SK-N-SH (cell line): ENCODE data around the gene CCDC40.

Experiments used
- EZH2phosphoT487 ChIP-seq: fragments of 200-600 bp; sonication (generic); IDR thresholded peaks from 2 replicates; pipeline ENCODE4 v1.6.1; 2017; ENCODE audit warnings: low read depth, mixed run types, mild to moderate bottlenecking, antibody characterized with exemption, moderate library complexity, borderline replicate concordance
- GABPA ChIP-seq: IDR thresholded peaks from 2 replicates; pipeline ENCODE4 v1.4.0; 2012; ENCODE audit warnings: low read depth, mild to moderate bottlenecking
- POLR2AphosphoS5 ChIP-seq: IDR thresholded peaks from 2 replicates; pipeline ENCODE4 v1.6.1; 2012; ENCODE audit warnings: low read depth, low read length
- SMC3 ChIP-seq: IDR thresholded peaks from 2 replicates; pipeline ENCODE4 v1.6.1; 2012; ENCODE audit warnings: low read depth, low read length, improper control_type of control experiment
- YY1 ChIP-seq: IDR thresholded peaks from 2 replicates; pipeline ENCODE4 v1.4.0; 2012; ENCODE audit warnings: low read depth, mild to moderate bottlenecking
- ZBTB33 ChIP-seq: IDR thresholded peaks from 2 replicates; pipeline ENCODE4 v1.4.0; 2012; ENCODE audit warnings: low read depth, borderline replicate concordance
- TF ChIP-seq, protein P1 (sequence below): fragments of 200-600 bp; sonication (generic); IDR thresholded peaks from 2 replicates; pipeline ENCODE4 v1.6.1; 2017; ENCODE audit warnings: antibody characterized with exemption, mild to moderate bottlenecking, moderate library complexity
- TF ChIP-seq, protein P2 (sequence below): fragments of 150-350 bp; IDR thresholded peaks from 2 replicates; pipeline ENCODE4 v1.6.1; 2016; ENCODE audit warnings: mild to moderate bottlenecking, low read depth, low read length

GRCh38 chr17:79995696-79996095 lies 40.7 kb upstream of the CCDC40 start:
- TF ChIP-seq SMC3 (no peak), POLR2AphosphoS5 (no peak), GABPA (no peak), YY1 (no peak), EZH2phosphoT487 (no peak), ZBTB33 (no peak)
- TF ChIP-seq, protein P1, sequence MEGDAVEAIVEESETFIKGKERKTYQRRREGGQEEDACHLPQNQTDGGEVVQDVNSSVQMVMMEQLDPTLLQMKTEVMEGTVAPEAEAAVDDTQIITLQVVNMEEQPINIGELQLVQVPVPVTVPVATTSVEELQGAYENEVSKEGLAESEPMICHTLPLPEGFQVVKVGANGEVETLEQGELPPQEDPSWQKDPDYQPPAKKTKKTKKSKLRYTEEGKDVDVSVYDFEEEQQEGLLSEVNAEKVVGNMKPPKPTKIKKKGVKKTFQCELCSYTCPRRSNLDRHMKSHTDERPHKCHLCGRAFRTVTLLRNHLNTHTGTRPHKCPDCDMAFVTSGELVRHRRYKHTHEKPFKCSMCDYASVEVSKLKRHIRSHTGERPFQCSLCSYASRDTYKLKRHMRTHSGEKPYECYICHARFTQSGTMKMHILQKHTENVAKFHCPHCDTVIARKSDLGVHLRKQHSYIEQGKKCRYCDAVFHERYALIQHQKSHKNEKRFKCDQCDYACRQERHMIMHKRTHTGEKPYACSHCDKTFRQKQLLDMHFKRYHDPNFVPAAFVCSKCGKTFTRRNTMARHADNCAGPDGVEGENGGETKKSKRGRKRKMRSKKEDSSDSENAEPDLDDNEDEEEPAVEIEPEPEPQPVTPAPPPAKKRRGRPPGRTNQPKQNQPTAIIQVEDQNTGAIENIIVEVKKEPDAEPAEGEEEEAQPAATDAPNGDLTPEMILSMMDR = no peak
- TF ChIP-seq, protein P2, sequence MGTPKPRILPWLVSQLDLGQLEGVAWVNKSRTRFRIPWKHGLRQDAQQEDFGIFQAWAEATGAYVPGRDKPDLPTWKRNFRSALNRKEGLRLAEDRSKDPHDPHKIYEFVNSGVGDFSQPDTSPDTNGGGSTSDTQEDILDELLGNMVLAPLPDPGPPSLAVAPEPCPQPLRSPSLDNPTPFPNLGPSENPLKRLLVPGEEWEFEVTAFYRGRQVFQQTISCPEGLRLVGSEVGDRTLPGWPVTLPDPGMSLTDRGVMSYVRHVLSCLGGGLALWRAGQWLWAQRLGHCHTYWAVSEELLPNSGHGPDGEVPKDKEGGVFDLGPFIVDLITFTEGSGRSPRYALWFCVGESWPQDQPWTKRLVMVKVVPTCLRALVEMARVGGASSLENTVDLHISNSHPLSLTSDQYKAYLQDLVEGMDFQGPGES = no peak
